Amniotic stem cell (primary cell): Measurements from ENCODE around the gene NABP2.
A peak's percentile ranks its signal among the peaks of the same experiment; 100 is the strongest.

Experiments used
- DNase-seq: peaks from one replicate; lab custom pipeline; 2025; lab: John Stamatoyannopoulos, UW

Gene NABP2

DNA sequence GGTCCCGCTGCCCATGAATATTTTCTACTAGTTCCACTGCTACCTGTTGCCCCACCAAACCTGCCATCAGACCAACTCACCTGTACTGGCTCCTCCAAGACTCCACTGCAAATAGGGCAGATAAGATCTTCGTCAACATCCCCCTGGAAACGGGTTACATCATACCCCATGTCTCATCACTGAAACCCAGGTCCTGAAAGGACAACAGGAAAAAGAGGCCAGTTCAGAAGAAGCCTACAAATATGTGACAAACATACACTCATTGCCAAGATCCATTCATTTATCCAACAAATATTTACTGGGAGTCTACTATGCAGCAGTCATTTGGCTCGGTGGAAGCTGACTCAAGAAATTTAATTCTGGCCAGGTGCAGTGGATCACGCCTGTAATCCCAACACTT is 10.3 kb upstream of the NABP2 start:
- DNase-seq = no peak

- DNase-seq = no peak
These were observed 7.7 kb upstream of the NABP2 start for GRCh38 chr12:56216461-56216860.

- no peak for DNase-seq
These were observed 4.3 kb upstream of the NABP2 start for GRCh38 chr12:56219840-56220239.

GRCh38 chr12:56220611-56221231 is 3.4 kb upstream of the NABP2 start:
- DNase-seq = no peak

- DNase-seq = peak; percentile 52
These were observed 2.8 kb upstream of the NABP2 start for GRCh38 chr12:56221232-56221756.

DNA sequence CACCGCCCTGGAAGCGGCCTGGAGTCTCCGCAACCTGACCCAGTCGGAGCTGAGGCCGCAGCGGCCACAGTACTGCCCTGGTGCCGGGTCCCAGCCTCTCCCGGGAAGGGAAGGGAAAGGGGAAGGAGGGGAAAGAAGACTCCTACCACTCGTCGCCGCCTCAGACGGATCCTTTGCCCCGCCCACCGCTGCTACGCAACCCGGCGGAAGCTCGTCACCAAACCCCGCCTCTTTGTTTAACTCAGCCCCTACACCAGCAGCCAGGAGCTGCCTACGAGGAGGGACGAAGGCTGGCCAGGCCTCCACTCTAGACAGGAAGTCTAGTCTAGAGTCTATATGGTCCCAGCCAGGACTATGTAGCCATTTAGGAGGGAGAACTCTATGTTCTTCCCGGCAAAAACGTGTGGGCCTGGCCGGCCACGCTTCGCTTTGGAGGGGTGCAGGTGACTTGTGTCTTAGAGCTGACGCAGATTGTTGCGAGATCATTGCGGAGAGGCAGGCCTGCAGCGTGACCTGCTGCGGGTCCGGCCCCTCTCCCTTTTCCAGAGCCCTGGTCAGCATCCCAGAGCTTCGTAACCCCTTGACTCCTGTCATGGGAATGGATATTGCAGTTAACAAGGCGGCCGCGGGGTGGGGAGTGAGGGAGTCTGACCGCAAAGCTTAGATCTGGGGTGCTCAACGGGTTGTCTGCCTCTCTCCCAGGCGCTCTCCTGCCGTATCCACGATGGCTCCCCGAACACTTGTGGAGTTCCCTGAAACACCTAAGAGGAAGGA is 2.2 kb upstream of the NABP2 start, which contains the start of gene RNF41:
RNF41 (minus strand) TSS at position 166 of the 774 bp plus-strand sequence. CDS start 7,875 bp downstream, outside the sequence.
- DNase-seq = peak; percentile 89

GRCh38 chr12:56222531-56222895 is 1.6 kb upstream of the NABP2 start:
- DNase-seq = no peak

DNA sequence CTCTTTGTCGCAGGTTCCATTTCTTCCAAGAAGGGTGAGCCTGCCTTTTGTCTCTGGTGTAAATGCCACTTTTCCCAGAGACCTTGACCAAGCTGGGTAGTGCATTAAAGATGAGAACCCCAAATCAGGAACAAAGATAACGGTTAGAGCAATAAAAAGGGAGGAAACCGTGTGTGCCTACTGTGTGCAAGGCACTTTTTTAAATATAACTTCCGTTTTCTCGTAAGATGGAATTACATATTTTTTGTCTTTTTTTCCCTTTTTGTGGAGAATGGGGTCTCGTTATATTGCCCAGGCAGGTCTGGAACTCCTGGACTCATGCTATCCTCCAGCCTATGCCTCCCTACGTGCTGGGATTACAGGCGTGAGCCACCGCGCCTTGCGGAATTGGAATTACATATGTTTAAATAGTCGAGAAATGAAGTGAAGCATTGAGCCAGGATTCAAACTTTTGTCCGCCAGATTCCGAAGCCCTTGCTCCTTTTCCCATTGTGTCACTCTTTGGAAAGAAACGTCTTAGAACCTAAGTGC is 506 bp upstream of the NABP2 start:
- DNase-seq = no peak

- no peak for DNase-seq
These were observed 812 bp downstream of the NABP2 start for GRCh38 chr12:56224954-56225353.

DNA sequence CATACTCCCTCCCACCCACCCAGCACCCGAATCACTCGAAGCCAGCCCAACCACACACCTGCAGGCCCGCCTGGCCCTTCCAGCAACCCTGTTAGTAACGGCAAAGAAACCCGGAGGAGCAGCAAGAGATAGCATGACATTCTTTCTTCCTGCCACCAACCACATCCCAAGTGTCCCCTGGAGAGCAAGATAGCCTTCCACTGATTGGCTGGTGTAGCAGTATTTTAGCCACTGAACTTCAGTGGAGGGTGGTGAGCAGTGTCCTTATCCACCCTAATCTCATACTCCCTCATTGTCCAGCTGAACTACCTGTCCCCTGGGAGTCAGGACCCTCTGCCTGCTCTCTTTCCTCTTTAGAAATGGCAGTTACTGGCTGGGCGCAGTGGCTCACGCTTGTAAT is 4.9 kb downstream of the NABP2 start:
- no peak for DNase-seq

DNA sequence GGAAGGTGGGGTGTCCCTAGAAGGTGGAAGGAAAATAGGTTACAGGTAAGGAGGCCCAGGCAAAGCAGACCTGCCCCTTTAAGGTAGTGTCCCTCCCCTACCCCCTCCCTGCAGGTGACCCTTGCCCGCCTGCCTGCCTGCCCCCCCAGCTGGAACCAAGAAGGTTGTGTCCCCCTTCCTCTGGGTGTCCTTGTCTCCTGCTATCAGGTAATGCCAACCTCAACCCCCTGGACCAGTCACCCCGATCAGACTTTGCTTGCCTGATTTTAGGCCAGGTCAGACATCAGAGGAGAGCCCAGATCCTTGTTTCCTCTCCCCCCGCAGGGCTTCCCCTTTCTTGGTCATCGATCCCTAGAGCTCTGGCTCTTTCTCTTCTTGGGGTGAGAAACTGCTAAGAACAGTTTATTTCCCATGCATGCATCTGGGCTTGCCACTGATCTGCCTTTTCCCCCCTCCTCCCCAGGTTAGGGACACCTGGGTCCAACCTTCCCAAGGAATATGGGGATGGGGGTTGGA is 5.8 kb downstream of the NABP2 start, which contains the start of gene SLC39A5:
SLC39A5 (plus strand) TSS at position 136 of the 516 bp plus-strand sequence. CDS start 1,224 bp downstream, outside the sequence.
- no peak for DNase-seq

DNA sequence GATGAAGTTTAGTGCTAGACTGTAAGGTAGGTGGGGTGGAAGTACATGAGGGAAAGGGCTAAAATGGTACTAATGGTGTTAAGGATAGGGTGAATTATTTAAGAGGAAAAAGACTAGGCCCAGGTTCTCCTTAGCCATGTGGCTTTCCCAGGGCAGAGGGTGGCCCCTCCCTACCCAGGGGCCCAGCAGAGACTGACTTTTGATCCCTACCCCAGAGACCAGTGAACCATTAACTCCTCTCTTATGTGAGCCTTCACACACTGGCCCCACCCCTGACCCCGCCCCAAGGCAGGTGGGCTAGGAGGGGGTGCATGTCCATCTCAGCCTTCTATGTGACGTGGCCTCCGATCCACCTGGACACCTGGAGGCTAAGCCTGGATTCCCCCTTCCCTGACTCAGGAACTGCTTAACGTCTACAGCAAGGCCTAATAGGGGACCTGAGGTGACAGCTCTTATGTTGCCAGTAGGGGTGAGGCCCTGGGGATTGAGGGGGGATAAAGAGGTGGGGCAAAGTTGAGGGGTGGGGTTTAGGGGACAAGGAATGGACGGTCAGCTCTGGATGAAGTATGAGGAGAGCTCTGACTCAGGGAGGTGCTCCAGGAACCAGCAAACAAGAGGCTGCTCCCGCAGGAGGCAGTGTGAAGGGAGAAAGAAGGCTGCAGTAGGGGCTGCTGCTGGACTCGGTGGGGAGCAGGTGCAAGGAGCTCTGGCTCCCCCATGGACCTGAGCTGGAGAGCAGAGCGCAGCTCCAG is 6.5 kb downstream of the NABP2 start:
- no peak for DNase-seq

DNA sequence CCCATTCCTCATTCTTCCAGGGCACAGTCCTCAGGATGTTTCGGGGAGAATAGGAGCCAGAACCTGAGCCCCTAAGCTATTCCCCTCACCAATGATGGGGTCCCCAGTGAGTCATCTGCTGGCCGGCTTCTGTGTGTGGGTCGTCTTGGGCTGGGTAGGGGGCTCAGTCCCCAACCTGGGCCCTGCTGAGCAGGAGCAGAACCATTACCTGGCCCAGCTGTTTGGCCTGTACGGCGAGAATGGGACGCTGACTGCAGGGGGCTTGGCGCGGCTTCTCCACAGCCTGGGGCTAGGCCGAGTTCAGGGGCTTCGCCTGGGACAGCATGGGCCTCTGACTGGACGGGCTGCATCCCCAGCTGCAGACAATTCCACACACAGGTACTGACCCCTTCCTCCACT is 7.0 kb downstream of the NABP2 start:
- DNase-seq = no peak

GRCh38 chr12:56234746-56235436 is 10.7 kb downstream of the NABP2 start:
- no peak for DNase-seq

DNA sequence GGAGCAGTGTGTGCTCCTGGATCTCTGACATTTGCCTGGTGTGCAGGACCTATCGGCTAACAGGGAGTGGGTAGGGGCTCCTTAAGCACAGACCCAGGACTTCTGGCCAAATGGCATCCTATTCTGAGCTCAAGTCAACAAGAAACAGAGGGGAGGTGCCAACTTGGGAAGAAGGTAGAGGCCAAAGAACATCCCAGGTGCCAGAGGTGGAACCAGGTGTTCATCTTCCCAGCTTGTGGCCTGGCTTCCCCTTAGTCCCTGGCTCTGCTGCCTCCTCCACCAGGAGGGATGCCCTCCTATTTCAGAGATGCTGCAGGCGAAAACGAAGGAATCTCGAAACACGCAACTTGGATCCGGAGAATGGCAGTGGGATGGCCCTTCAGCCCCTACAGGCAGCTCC is 11.9 kb downstream of the NABP2 start:
- DNase-seq = no peak

DNA sequence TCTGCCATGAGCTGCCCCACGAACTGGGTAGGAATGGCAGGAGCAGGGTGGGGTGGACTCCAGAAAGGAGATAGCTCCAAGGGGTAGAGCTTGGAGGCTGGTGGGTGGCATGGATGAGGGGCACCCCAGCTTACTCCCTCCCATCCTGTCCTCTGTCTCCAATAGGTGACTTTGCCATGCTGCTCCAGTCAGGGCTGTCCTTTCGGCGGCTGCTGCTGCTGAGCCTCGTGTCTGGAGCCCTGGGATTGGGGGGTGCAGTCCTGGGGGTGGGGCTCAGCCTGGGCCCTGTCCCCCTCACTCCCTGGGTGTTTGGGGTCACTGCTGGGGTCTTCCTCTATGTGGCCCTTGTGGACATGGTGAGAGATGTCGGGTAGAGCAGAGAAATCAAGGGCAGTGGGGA is 12.8 kb downstream of the NABP2 start:
- DNase-seq = no peak

DNA sequence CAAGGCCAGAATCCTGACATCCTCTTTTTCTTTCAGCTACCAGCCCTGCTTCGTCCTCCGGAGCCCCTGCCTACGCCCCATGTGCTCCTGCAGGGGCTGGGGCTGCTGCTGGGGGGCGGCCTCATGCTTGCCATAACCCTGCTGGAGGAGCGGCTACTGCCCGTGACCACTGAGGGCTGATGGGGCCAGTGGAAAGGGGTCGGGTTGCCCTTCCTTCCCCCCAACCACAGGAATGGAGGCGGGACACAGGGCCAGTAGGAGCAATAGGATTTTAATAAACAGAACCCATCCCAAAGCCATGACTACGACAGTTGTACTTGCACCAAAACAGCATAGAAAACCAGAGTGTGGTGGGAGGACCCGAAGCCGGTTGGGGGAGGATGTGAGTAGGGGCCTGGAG is 13.4 kb downstream of the NABP2 start:
- no peak for DNase-seq

DNA sequence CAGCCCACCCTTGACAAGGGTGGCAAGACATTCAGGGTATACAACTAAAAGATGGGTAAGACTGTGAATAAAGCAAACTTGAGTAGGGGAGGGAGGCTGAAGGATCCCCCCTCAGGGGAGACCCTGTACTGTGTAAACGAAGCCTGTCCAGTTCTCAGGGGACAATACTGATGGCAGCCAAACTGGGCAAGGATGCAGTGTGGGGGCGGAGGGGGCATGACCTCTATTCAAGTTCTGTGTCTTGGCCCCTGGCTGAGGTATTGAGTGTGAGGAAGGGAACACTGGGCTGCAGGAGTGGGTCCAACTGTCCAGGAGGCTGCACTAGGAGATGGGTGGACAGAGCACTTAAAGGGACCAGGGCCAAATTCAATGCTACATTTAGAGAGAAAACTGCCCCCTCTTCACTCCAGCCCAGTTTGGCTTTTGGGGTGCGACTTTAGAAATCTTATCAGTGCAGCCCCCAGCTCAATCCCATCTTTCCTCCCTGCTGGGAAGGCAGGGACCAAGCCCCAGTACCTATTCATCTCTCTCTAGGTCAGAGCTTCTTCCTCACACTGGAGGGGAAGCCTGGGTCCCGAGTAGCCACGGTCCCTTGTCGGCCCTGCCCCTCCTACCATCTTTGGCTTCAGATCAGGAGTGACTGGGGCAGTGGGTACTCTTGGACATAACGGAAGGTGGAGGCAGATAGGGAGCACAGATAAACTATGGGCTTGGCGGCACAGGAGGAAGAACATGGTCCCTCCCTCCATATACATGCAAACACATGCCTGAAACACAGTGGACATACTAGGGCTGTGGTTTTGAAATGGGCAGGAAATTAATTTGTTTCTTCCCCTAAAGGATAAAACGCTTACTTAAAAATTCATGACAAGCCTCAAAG is 17.5 kb downstream of the NABP2 start:
- DNase-seq = no peak

GRCh38 chr12:56242986-56243385 is 18.8 kb downstream of the NABP2 start:
- DNase-seq = no peak

DNA sequence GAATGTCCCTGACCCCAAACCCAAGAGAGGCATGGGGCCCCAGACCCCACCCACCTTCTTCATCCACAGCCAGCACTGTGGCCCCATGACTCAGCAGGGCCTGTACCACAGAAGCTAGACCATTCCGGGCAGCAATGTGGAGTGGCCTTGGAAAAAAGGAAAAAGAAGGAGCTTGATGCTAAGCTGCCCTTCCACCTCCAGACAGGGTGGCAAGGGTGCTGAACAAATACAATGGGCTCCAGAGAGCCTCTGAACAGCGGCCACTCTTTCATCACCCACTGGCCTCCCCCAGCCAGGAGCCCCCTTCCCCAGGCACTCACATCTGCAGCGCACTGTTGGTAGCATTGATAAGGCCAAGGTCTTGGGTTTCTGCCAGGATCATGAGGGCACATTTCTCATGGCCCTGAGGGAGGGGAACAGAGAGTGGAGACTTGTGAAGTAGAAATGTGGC is 19.6 kb downstream of the NABP2 start:
- no peak for DNase-seq
